NB4 (cell line): ENCODE measurements around the gene FHDC1.

ENCODE experiments used
- MYC ChIP-seq: IDR thresholded peaks from 2 replicates; pipeline ENCODE4 v1.6.1; 2011; ENCODE audit warnings: low read depth, low read length
- POLR2A ChIP-seq: IDR thresholded peaks from 2 replicates; pipeline ENCODE4 v1.6.1; 2011; ENCODE audit warnings: mild to moderate bottlenecking; ENCODE audit not compliant: insufficient read length; ENCODE audit errors: extremely low read depth
- TF ChIP-seq, protein P1 (sequence below): IDR thresholded peaks from one replicate; pipeline ENCODE4 v1.5.1; 2012; ENCODE audit warnings: low read depth, low read length

DNA sequence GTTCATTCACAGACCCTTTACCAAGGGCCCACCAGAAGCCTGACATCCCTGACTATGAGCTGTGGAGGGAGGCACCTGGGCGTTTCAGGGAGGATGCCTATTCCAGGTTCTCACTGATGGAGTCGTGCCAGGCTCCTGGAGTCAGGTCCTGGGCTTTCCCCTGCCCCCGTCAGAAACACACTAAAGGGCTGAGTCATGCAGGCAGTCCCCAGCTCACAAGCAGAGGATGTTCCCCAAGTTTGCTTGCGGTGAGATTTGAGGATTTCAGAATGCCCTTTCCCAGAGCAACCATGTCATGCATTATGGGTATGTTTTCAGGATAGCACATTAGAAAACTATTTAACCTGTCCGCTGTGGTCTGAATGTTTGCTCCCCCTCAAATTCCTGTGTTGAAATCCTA is 45.2 kb downstream of the FHDC1 start:
- TF ChIP-seq, protein P1, sequence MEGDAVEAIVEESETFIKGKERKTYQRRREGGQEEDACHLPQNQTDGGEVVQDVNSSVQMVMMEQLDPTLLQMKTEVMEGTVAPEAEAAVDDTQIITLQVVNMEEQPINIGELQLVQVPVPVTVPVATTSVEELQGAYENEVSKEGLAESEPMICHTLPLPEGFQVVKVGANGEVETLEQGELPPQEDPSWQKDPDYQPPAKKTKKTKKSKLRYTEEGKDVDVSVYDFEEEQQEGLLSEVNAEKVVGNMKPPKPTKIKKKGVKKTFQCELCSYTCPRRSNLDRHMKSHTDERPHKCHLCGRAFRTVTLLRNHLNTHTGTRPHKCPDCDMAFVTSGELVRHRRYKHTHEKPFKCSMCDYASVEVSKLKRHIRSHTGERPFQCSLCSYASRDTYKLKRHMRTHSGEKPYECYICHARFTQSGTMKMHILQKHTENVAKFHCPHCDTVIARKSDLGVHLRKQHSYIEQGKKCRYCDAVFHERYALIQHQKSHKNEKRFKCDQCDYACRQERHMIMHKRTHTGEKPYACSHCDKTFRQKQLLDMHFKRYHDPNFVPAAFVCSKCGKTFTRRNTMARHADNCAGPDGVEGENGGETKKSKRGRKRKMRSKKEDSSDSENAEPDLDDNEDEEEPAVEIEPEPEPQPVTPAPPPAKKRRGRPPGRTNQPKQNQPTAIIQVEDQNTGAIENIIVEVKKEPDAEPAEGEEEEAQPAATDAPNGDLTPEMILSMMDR: no peak
- TF ChIP-seq POLR2A (no peak), MYC (no peak)
